WTC11 (cell line): ENCODE data around the gene OPN4. TPM values are rescaled to one million over a fixed set of nuclear protein-coding genes. Genes with fewer than 3 reads are reported as not detected.

Source experiments
- ATAC-seq: fragments of 200-7000 bp; cut with Tn5 transposase; 2 replicates; pipeline ENCODE4 v1.10.0; 2021; ENCODE audit warnings: mild to moderate bottlenecking, moderate library complexity
- CTCF ChIA-PET: fragments of 300-600 bp; sonication (Branson Sonifier 250); formaldehyde crosslinking; loops from one replicate; lab custom pipeline; 2021; ENCODE audit warnings: antibody characterized with exemption; lab: Charles Lee
- POLR2A ChIA-PET: fragments of 350-600 bp; sonication (Branson Sonifier 250); formaldehyde crosslinking; loops from one replicate; lab custom pipeline; 2021; ENCODE audit warnings: antibody characterized with exemption; lab: Charles Lee
- DNase-seq: peaks from one replicate; pipeline ENCODE4 v3.0.0; 2021; ENCODE audit warnings: low spot score
- H3K27ac Mint-ChIP-seq: 2 replicates; pipeline ENCODE4 v1.8.0; 2021; ENCODE audit warnings: mixed read lengths
- H3K27me3 Mint-ChIP-seq: 2 replicates; pipeline ENCODE4 v1.8.0; 2021; ENCODE audit warnings: low read depth, mild to moderate bottlenecking, moderate library complexity, mixed read lengths
- H3K36me3 Mint-ChIP-seq: 2 replicates; pipeline ENCODE4 v1.8.0; 2021; ENCODE audit warnings: mixed read lengths
- H3K4me1 Mint-ChIP-seq: 2 replicates; pipeline ENCODE4 v1.8.0; 2022; ENCODE audit warnings: mixed read lengths
- H3K4me3 Mint-ChIP-seq: 2 replicates; pipeline ENCODE4 v1.8.0; 2021; ENCODE audit warnings: mild to moderate bottlenecking, moderate library complexity, mixed read lengths
- H3K9me3 Mint-ChIP-seq: 2 replicates; pipeline ENCODE4 v1.8.0; 2021; ENCODE audit warnings: mixed read lengths
- CREM ChIP-seq: sonication (generic); formaldehyde crosslinking; IDR thresholded peaks from 2 replicates; pipeline ENCODE4 v1.8.1; 2022; ENCODE audit warnings: mild to moderate bottlenecking, missing genetic modification reagents, moderate library complexity
- GRHL2 ChIP-seq: fragments of 250-450 bp; sonication (Bioruptor Pico); IDR thresholded peaks from 2 replicates; pipeline ENCODE4 v1.8.0; 2022; ENCODE audit warnings: mild to moderate bottlenecking, moderate library complexity; ENCODE audit not compliant: insufficient replicate concordance, severe bottlenecking
- MXD4 ChIP-seq: fragments of 250-450 bp; sonication (Bioruptor Pico); IDR thresholded peaks from 2 replicates; pipeline ENCODE4 v1.8.0; 2021; ENCODE audit warnings: mild to moderate bottlenecking, moderate library complexity, borderline replicate concordance
- NFATC4 ChIP-seq: fragments of 250-450 bp; sonication (Bioruptor Pico); IDR thresholded peaks from 2 replicates; pipeline ENCODE4 v1.9.0; 2021; ENCODE audit warnings: mild to moderate bottlenecking
- NFYB ChIP-seq: sonication (generic); formaldehyde crosslinking; conservative IDR thresholded peaks from 2 replicates; pipeline ENCODE4 v1.8.0; 2022; ENCODE audit warnings: low read depth, missing genetic modification reagents
- RORB ChIP-seq: fragments of 250-450 bp; sonication (Bioruptor Pico); IDR thresholded peaks from 2 replicates; pipeline ENCODE4 v1.9.0; 2021; ENCODE audit warnings: mild to moderate bottlenecking
- SP1 ChIP-seq: sonication (generic); formaldehyde crosslinking; conservative IDR thresholded peaks from 2 replicates; pipeline ENCODE4 v1.8.1; 2022; ENCODE audit warnings: missing genetic modification reagents
- TCF7 ChIP-seq: sonication (generic); formaldehyde crosslinking; IDR thresholded peaks from 2 replicates; pipeline ENCODE4 v1.8.0; 2022; ENCODE audit warnings: mild to moderate bottlenecking, low read depth, missing genetic modification reagents, moderate library complexity
- TEAD1 ChIP-seq: sonication (generic); formaldehyde crosslinking; IDR thresholded peaks from 2 replicates; pipeline ENCODE4 v1.8.0; 2022; ENCODE audit warnings: mild to moderate bottlenecking, missing genetic modification reagents
- TP53 ChIP-seq: sonication (generic); formaldehyde crosslinking; IDR thresholded peaks from 2 replicates; pipeline ENCODE4 v1.8.1; 2023; ENCODE audit warnings: mild to moderate bottlenecking, missing genetic modification reagents
- ZBTB21 ChIP-seq: sonication (generic); formaldehyde crosslinking; IDR thresholded peaks from 2 replicates; pipeline ENCODE4 v1.8.1; 2023; ENCODE audit warnings: mild to moderate bottlenecking, missing genetic modification reagents, borderline replicate concordance
- ZNF121 ChIP-seq: sonication (generic); formaldehyde crosslinking; IDR thresholded peaks from 2 replicates; pipeline ENCODE4 v1.8.0; 2023; ENCODE audit warnings: missing genetic modification reagents
- ZNF317 ChIP-seq: sonication (generic); formaldehyde crosslinking; IDR thresholded peaks from 2 replicates; pipeline ENCODE4 v1.8.1; 2023; ENCODE audit warnings: low read depth, mild to moderate bottlenecking, moderate library complexity, missing genetic modification reagents, borderline replicate concordance
- total RNA-seq: library from RNA; stranded (reverse); gene quantifications from 3 replicates; pipeline ENCODE4 v1.2.3, GENCODE V29; 2021
- TF ChIP-seq, protein P1 (sequence below): sonication (generic); formaldehyde crosslinking; IDR thresholded peaks from 2 replicates; pipeline ENCODE4 v1.8.1; 2022; ENCODE audit warnings: mild to moderate bottlenecking, missing genetic modification reagents, moderate library complexity, borderline replicate concordance
- TF ChIP-seq, protein P2 (sequence below): sonication (generic); formaldehyde crosslinking; IDR thresholded peaks from 2 replicates; pipeline ENCODE4 v1.8.1; 2022; ENCODE audit warnings: mild to moderate bottlenecking, moderate library complexity, missing genetic modification reagents
- TF ChIP-seq, protein P3 (sequence below): fragments of 250-450 bp; sonication (Bioruptor Pico); IDR thresholded peaks from 2 replicates; pipeline ENCODE4 v1.9.0; 2021; ENCODE audit warnings: mild to moderate bottlenecking, borderline replicate concordance
- TF ChIP-seq, protein P4 (sequence below): fragments of 250-450 bp; sonication (Bioruptor Pico); IDR thresholded peaks from 2 replicates; pipeline ENCODE4 v1.8.0; 2021; ENCODE audit warnings: mild to moderate bottlenecking
- TF ChIP-seq, protein P5 (sequence below): sonication (generic); formaldehyde crosslinking; IDR thresholded peaks from 2 replicates; pipeline ENCODE4 v1.8.1; 2023; ENCODE audit warnings: mild to moderate bottlenecking, missing genetic modification reagents, moderate library complexity
- TF ChIP-seq, protein P6 (sequence below): sonication (generic); formaldehyde crosslinking; IDR thresholded peaks from 2 replicates; pipeline ENCODE4 v1.8.0; 2022; ENCODE audit warnings: mild to moderate bottlenecking, missing genetic modification reagents
- TF ChIP-seq, protein P7 (sequence below): sonication (generic); formaldehyde crosslinking; conservative IDR thresholded peaks from 2 replicates; pipeline ENCODE4 v1.8.1; 2023; ENCODE audit warnings: mild to moderate bottlenecking, low read depth, missing genetic modification reagents, moderate library complexity

OPN4 gene
- total RNA-seq, 1 experiment from 2014 or later, result not detected

DNA sequence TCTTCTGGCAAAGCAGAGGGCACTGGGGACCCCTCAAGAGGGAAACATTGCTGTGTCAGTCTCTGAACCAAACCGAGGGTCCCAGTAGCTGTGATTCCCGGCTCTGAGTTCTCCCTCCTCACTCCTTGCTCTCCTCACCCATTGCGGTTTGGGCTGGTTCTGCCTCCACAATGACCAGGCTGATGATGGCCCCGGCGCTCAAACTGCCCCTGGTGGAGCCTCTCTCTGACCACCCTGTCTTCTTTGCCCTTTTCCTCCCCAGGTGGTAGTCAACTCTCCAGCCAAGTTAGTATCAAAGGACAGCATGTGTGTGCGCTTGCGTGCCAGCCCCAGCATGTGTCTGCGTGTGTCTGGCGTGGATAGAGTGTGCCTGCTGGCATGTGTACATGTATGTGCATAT, 31.1 kb downstream of the OPN4 start:
- no peak for DNase-seq
- Mint-ChIP-seq H3K4me3 (no peak overlapping the region), H3K9me3 (no peaks in the 10 kb centered on the region), H3K27me3 (no peaks in the 10 kb centered on the region), H3K4me1 (peaks cover 33% of the 10 kb centered on the region), H3K27ac (no peak overlapping the region), H3K36me3 (no peaks in the 10 kb centered on the region)
- ChIA-PET CTCF (interaction anchor here (0.7 to 4.3 kb wide), 18 partner anchors 8 to 285 kb away, joined by 3 to 26 read pairs (median 6); partner anchors contain the start of genes ADIRF and LDB3), POLR2A (interaction anchor here (1.3 kb wide), 1 partner anchor 252 kb away, joined by 3 read pairs; no protein-coding TSS in a partner anchor)
- ATAC-seq, result no peak
- TF ChIP-seq, protein P1, sequence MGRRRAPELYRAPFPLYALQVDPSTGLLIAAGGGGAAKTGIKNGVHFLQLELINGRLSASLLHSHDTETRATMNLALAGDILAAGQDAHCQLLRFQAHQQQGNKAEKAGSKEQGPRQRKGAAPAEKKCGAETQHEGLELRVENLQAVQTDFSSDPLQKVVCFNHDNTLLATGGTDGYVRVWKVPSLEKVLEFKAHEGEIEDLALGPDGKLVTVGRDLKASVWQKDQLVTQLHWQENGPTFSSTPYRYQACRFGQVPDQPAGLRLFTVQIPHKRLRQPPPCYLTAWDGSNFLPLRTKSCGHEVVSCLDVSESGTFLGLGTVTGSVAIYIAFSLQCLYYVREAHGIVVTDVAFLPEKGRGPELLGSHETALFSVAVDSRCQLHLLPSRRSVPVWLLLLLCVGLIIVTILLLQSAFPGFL (CRISPR knock-in tag), result no peak
- TF ChIP-seq, protein P2, sequence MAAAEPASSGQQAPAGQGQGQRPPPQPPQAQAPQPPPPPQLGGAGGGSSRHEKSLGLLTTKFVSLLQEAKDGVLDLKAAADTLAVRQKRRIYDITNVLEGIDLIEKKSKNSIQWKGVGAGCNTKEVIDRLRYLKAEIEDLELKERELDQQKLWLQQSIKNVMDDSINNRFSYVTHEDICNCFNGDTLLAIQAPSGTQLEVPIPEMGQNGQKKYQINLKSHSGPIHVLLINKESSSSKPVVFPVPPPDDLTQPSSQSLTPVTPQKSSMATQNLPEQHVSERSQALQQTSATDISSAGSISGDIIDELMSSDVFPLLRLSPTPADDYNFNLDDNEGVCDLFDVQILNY, result no peak
- no peak for TF ChIP-seq NFATC4 (CRISPR knock-in tag)
- no peak for TF ChIP-seq ZNF121
- no peak for TF ChIP-seq SP1 (CRISPR knock-in tag)
- TF ChIP-seq TEAD1 (CRISPR knock-in tag), result no peak
- TF ChIP-seq, protein P3, sequence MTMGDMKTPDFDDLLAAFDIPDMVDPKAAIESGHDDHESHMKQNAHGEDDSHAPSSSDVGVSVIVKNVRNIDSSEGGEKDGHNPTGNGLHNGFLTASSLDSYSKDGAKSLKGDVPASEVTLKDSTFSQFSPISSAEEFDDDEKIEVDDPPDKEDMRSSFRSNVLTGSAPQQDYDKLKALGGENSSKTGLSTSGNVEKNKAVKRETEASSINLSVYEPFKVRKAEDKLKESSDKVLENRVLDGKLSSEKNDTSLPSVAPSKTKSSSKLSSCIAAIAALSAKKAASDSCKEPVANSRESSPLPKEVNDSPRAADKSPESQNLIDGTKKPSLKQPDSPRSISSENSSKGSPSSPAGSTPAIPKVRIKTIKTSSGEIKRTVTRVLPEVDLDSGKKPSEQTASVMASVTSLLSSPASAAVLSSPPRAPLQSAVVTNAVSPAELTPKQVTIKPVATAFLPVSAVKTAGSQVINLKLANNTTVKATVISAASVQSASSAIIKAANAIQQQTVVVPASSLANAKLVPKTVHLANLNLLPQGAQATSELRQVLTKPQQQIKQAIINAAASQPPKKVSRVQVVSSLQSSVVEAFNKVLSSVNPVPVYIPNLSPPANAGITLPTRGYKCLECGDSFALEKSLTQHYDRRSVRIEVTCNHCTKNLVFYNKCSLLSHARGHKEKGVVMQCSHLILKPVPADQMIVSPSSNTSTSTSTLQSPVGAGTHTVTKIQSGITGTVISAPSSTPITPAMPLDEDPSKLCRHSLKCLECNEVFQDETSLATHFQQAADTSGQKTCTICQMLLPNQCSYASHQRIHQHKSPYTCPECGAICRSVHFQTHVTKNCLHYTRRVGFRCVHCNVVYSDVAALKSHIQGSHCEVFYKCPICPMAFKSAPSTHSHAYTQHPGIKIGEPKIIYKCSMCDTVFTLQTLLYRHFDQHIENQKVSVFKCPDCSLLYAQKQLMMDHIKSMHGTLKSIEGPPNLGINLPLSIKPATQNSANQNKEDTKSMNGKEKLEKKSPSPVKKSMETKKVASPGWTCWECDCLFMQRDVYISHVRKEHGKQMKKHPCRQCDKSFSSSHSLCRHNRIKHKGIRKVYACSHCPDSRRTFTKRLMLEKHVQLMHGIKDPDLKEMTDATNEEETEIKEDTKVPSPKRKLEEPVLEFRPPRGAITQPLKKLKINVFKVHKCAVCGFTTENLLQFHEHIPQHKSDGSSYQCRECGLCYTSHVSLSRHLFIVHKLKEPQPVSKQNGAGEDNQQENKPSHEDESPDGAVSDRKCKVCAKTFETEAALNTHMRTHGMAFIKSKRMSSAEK, result no peak

DNA sequence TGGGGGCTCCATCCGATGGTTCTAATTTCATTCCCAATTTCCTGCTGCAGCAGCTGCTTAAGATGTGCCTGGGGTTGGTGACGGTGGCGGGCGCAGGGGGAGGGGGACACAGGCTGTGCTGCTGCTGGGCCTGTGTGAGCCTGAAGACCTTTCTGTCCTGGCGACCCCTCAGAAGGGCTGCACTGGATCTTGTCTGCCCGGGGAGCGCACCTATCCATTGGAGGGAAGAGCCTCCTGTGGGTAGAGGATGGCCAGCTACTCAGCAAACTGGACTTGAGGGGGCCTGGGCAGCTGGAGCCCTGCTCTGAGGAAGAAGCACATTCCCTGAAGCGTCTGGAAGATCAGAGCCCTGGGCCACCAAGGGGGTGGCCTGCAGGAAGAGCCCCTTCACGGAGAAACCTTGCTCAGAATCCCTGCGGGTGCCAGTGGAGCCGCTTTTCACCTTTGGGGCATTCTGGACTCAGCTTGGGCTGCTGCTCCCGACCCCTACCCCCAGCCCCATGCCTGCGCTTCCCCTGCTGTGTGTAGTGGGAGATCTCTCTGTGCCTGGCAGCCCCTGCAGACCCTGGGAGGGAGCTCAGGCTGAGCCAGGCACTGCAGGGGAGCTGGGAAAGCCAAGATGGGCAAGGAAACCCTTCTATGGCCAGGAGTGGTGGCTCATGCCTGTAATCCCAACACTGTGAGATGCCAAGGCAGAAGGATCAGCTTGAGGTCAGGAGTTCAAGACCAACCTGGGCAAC, 31.7 kb downstream of the OPN4 start:
- no peak overlapping the region for H3K4me3 Mint-ChIP-seq

More for the DNA sequence above, 31.7 kb downstream of the OPN4 start:
- H3K9me3 Mint-ChIP-seq, result no peaks in the 10 kb centered on the region
- H3K27ac Mint-ChIP-seq, result no peak overlapping the region
- H3K27me3 Mint-ChIP-seq, result no peaks in the 10 kb centered on the region
- ATAC-seq, result no peak
- no peak for TF ChIP-seq MXD4 (CRISPR knock-in tag)
- TF ChIP-seq ZBTB21 (CRISPR knock-in tag), result no peak
- TF ChIP-seq NFYB (CRISPR knock-in tag), result no peak
- no peak for TF ChIP-seq RORB (CRISPR knock-in tag)
- TF ChIP-seq TCF7, result no peak
- TF ChIP-seq, protein P4, sequence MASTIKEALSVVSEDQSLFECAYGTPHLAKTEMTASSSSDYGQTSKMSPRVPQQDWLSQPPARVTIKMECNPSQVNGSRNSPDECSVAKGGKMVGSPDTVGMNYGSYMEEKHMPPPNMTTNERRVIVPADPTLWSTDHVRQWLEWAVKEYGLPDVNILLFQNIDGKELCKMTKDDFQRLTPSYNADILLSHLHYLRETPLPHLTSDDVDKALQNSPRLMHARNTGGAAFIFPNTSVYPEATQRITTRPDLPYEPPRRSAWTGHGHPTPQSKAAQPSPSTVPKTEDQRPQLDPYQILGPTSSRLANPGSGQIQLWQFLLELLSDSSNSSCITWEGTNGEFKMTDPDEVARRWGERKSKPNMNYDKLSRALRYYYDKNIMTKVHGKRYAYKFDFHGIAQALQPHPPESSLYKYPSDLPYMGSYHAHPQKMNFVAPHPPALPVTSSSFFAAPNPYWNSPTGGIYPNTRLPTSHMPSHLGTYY (CRISPR knock-in tag), result no peak
- TF ChIP-seq, protein P5, sequence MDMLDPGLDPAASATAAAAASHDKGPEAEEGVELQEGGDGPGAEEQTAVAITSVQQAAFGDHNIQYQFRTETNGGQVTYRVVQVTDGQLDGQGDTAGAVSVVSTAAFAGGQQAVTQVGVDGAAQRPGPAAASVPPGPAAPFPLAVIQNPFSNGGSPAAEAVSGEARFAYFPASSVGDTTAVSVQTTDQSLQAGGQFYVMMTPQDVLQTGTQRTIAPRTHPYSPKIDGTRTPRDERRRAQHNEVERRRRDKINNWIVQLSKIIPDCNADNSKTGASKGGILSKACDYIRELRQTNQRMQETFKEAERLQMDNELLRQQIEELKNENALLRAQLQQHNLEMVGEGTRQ (CRISPR knock-in tag), result no peak
- no peak for TF ChIP-seq CREM (CRISPR knock-in tag)
- TF ChIP-seq TEAD1 (CRISPR knock-in tag), result no peak
- TF ChIP-seq, protein P6, sequence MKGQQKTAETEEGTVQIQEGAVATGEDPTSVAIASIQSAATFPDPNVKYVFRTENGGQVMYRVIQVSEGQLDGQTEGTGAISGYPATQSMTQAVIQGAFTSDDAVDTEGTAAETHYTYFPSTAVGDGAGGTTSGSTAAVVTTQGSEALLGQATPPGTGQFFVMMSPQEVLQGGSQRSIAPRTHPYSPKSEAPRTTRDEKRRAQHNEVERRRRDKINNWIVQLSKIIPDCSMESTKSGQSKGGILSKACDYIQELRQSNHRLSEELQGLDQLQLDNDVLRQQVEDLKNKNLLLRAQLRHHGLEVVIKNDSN (CRISPR knock-in tag), result no peak
- no peak for TF ChIP-seq TP53
- TF ChIP-seq, protein P7, sequence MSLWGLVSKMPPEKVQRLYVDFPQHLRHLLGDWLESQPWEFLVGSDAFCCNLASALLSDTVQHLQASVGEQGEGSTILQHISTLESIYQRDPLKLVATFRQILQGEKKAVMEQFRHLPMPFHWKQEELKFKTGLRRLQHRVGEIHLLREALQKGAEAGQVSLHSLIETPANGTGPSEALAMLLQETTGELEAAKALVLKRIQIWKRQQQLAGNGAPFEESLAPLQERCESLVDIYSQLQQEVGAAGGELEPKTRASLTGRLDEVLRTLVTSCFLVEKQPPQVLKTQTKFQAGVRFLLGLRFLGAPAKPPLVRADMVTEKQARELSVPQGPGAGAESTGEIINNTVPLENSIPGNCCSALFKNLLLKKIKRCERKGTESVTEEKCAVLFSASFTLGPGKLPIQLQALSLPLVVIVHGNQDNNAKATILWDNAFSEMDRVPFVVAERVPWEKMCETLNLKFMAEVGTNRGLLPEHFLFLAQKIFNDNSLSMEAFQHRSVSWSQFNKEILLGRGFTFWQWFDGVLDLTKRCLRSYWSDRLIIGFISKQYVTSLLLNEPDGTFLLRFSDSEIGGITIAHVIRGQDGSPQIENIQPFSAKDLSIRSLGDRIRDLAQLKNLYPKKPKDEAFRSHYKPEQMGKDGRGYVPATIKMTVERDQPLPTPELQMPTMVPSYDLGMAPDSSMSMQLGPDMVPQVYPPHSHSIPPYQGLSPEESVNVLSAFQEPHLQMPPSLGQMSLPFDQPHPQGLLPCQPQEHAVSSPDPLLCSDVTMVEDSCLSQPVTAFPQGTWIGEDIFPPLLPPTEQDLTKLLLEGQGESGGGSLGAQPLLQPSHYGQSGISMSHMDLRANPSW (CRISPR knock-in tag), result no peak
- TF ChIP-seq ZNF317, result no peak
- no peak for TF ChIP-seq GRHL2 (CRISPR knock-in tag)
- ChIA-PET POLR2A (no interaction called here), CTCF (interaction anchor here (0.7 to 4.3 kb wide), 9 partner anchors 8 to 286 kb away, joined by 3 to 26 read pairs (median 6); no protein-coding TSS in a partner anchor)
- H3K4me1 Mint-ChIP-seq, result peaks cover 33% of the 10 kb centered on the region
- no peak for DNase-seq
- no peaks in the 10 kb centered on the region for H3K36me3 Mint-ChIP-seq
